HepG2 (cell line): ENCODE measurements around the gene ENTPD7. TPM values are rescaled to one million over a fixed set of nuclear protein-coding genes. Genes with fewer than 3 reads are reported as not detected.

Experiments used
- ATF5 ChIP-seq: sonication (generic); formaldehyde crosslinking; IDR thresholded peaks from 2 replicates; pipeline ENCODE4 v1.4.0; 2020; ENCODE audit warnings: mild to moderate bottlenecking, low read depth, missing genetic modification reagents
- FOXK2 ChIP-seq: fragments of 450-650 bp; IDR thresholded peaks from 2 replicates; pipeline ENCODE4 v1.6.1; 2016
- GLI4 ChIP-seq: sonication (generic); formaldehyde crosslinking; IDR thresholded peaks from 2 replicates; pipeline ENCODE4 v1.5.1; 2020; ENCODE audit warnings: missing genetic modification reagents, mild to moderate bottlenecking, moderate library complexity, borderline replicate concordance
- GMEB2 ChIP-seq: IDR thresholded peaks from 2 replicates; pipeline ENCODE4 v1.6.1; 2016; ENCODE audit warnings: missing biosample characterization, missing genetic modification reagents, low read depth
- HNF4A ChIP-seq: sonication (generic); formaldehyde crosslinking; IDR thresholded peaks from 2 replicates; pipeline ENCODE4 v1.4.0; 2020; ENCODE audit warnings: missing genetic modification reagents
- KLF16 ChIP-seq, 2 experiments: sonication (generic) in 1 of 2; formaldehyde crosslinking in 1 of 2; IDR thresholded peaks; 2 replicates each; pipeline versions ENCODE4 v1.6.1 to v1.8.0; 2016 to 2023; ENCODE audit warnings: missing genetic modification reagents in 2 of 2, missing compliant biosample characterization in 1 of 2
- NRL ChIP-seq: sonication (generic); formaldehyde crosslinking; IDR thresholded peaks from 2 replicates; pipeline ENCODE4 v1.5.0; 2020; ENCODE audit warnings: missing genetic modification reagents, mild to moderate bottlenecking, moderate library complexity, borderline replicate concordance
- PAF1 ChIP-seq: IDR thresholded peaks from 2 replicates; pipeline ENCODE4 v1.6.1; 2016; ENCODE audit warnings: missing genetic modification reagents, missing compliant biosample characterization
- RFX1 ChIP-seq: fragments of 450-650 bp; IDR thresholded peaks from 2 replicates; pipeline ENCODE4 v1.6.1; 2017
- SKI ChIP-seq: fragments of 450-650 bp; IDR thresholded peaks from one replicate; pipeline ENCODE4 v1.6.1; 2018; ENCODE audit warnings: mild to moderate bottlenecking; ENCODE audit not compliant: partially characterized antibody
- TEAD3 ChIP-seq: optimal IDR thresholded peaks from 2 replicates; pipeline ENCODE3; 2016; ENCODE audit warnings: borderline replicate concordance
- TMF1 ChIP-seq: sonication (generic); formaldehyde crosslinking; IDR thresholded peaks from 2 replicates; pipeline ENCODE4 v1.8.1; 2022; ENCODE audit warnings: low read depth, missing genetic modification reagents
- ZBTB8A ChIP-seq: sonication (generic); formaldehyde crosslinking; IDR thresholded peaks from 2 replicates; pipeline ENCODE4 v1.4.0; 2020; ENCODE audit warnings: mild to moderate bottlenecking, low read depth, missing genetic modification reagents, borderline replicate concordance
- ZFP82 ChIP-seq: sonication (generic); formaldehyde crosslinking; IDR thresholded peaks from 2 replicates; pipeline ENCODE4 v1.5.1; 2020; ENCODE audit warnings: mild to moderate bottlenecking, missing genetic modification reagents, borderline replicate concordance
- ZNF256 ChIP-seq: sonication (generic); formaldehyde crosslinking; conservative IDR thresholded peaks from 2 replicates; pipeline ENCODE4 v1.4.0; 2020; ENCODE audit warnings: missing genetic modification reagents
- ZNF296 ChIP-seq: sonication (generic); formaldehyde crosslinking; conservative IDR thresholded peaks from 2 replicates; pipeline ENCODE4 v1.5.0; 2020; ENCODE audit warnings: mild to moderate bottlenecking, missing genetic modification reagents
- ZNF431 ChIP-seq: sonication (generic); formaldehyde crosslinking; IDR thresholded peaks from 2 replicates; pipeline ENCODE4 v1.9.0; 2022; ENCODE audit warnings: missing genetic modification reagents, low read depth, mild to moderate bottlenecking, borderline replicate concordance
- ZNF550 ChIP-seq: sonication (generic); formaldehyde crosslinking; IDR thresholded peaks from 2 replicates; pipeline ENCODE4 v1.4.0; 2020; ENCODE audit warnings: mild to moderate bottlenecking, missing genetic modification reagents, borderline replicate concordance
- ZNF678 ChIP-seq: sonication (generic); formaldehyde crosslinking; IDR thresholded peaks from 2 replicates; pipeline ENCODE4 v1.4.0; 2020; ENCODE audit warnings: mild to moderate bottlenecking, missing genetic modification reagents
- ZSCAN20 ChIP-seq: sonication (generic); formaldehyde crosslinking; IDR thresholded peaks from 2 replicates; pipeline ENCODE4 v1.4.0; 2020; ENCODE audit warnings: missing genetic modification reagents, mild to moderate bottlenecking, borderline replicate concordance
- polyA plus RNA-seq, 8 experiments: library from polyadenylated mRNA; depleted of rRNA in 3 of 8; stranded (reverse) in 7 of 8; unstranded in 1 of 8; fragments of >200 nt; fragmentation: Illumina TruSeq in 4 of 8; extraction: Trizol in 4 of 8; gene quantifications; 2 replicates each; pipeline versions ENCODE4 v1.2.1 to v1.2.3, GENCODE V29; 2011 to 2016; ENCODE audit warnings: low read depth in 4 of 8, missing spikeins in 1 of 8, mixed read lengths in 1 of 8; ENCODE audit not compliant: insufficient read depth in 1 of 8
- total RNA-seq, 5 experiments: library from RNA; depleted of rRNA; stranded (reverse); fragments of >200 nt; fragmentation: Illumina TruSeq; extraction: Trizol; gene quantifications; 2 replicates each; pipeline ENCODE4 v1.2.3, GENCODE V29; 2016; ENCODE audit warnings: low read depth in 1 of 5
- TF ChIP-seq, protein P1 (sequence below): fragments of 450-650 bp; IDR thresholded peaks from 2 replicates; pipeline ENCODE4 v1.6.1; 2016
- TF ChIP-seq, protein P2 (sequence below): IDR thresholded peaks from 2 replicates; pipeline ENCODE4 v1.6.1; 2016; ENCODE audit warnings: low read depth, control low read depth

ENTPD7 gene
- total and polyA plus RNA-seq, 2 of the 13 experiments (the other 11 are each of a cell fraction or from before 2014, with no cell fraction given) = 7.6 to 36.5 TPM

DNA sequence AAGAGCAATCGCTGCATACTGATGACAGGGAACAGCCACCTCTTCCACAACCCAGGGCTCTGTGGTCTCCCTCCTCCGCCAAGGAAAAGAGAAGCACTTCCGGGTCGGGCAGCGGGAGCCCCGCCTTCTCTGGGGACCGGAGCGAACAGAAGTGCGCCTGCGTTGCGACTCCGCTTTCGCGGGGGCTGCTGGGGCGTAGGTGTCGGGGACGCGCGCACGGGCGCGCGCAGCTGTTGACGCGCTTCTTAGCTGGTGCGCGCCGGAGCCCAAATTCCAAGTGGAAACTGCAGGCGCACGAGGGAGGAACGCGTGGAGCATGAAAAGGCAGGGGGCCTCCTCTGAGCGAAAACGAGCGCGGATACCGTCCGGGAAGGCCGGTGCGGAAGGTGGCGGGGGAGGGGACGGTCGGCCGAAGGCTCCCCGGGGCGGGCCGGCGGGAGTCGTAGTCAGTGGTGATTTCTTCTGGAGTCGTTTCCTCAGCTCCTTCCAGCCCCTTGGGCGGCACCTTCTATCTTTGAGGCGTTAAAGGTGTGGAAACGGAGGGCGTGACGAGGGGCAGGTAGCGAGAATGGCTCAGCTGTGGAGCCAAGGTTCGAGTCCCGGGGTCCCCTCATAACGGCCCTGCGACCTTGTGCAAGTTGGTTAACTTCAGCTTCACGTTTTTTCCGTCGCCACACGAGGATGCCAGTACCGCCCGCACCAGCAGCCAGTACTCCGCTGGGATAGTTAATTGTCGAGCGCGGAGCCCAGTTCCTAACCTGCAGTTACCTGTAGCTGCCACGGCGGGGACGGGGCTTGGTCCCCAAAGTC lies 72.9 kb downstream of the ENTPD7 start, which contains the start of the genes COX15 and CUTC (continued):
- TF ChIP-seq ZNF256 (CRISPR knock-in tag) (no peak; the same call in 1 of the 2 replicates), NRL (CRISPR knock-in tag) (peak; percentile 86), ZBTB8A (CRISPR knock-in tag) (no peak), TEAD3 (peak; percentile 69), ZFP82 (CRISPR knock-in tag) (peak; percentile 83; the same call in 1 of the 2 replicates), ZSCAN20 (0 out of 2 replicates have a peak, but pooled peaks have one; percentile 37), RFX1 (no peak), ZNF550 (no peak), ZNF431 (0 out of 2 replicates have a peak, but pooled peaks have one; percentile 62), SKI (peak; percentile 10), ZNF678 (CRISPR knock-in tag) (0 out of 2 replicates have a peak, but pooled peaks have one; percentile 38), FOXK2 (no peak; the same call in 1 of the 2 replicates), TMF1 (CRISPR knock-in tag) (peak; percentile 79), GMEB2 (CRISPR knock-in tag) (0 out of 2 replicates have a peak, but pooled peaks have one; percentile 25), PAF1 (CRISPR knock-in tag) (no peak), GLI4 (CRISPR knock-in tag) (0 out of 2 replicates have a peak, but pooled peaks have one; percentile 30), ATF5 (CRISPR knock-in tag) (no peak), ZNF296 (no peak), KLF16 (CRISPR knock-in tag; IDR thresholded peaks at IDR 0.05) (peak in 1 of 2 experiments; percentile 83; a peak in 3 of 4 replicates), HNF4A (peak; percentile 40)
- TF ChIP-seq, protein P1, sequence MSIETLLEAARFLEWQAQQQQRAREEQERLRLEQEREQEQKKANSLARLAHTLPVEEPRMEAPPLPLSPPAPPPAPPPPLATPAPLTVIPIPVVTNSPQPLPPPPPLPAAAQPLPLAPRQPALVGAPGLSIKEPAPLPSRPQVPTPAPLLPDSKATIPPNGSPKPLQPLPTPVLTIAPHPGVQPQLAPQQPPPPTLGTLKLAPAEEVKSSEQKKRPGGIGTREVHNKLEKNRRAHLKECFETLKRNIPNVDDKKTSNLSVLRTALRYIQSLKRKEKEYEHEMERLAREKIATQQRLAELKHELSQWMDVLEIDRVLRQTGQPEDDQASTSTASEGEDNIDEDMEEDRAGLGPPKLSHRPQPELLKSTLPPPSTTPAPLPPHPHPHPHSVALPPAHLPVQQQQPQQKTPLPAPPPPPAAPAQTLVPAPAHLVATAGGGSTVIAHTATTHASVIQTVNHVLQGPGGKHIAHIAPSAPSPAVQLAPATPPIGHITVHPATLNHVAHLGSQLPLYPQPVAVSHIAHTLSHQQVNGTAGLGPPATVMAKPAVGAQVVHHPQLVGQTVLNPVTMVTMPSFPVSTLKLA = peak; percentile 63
- TF ChIP-seq, protein P2, sequence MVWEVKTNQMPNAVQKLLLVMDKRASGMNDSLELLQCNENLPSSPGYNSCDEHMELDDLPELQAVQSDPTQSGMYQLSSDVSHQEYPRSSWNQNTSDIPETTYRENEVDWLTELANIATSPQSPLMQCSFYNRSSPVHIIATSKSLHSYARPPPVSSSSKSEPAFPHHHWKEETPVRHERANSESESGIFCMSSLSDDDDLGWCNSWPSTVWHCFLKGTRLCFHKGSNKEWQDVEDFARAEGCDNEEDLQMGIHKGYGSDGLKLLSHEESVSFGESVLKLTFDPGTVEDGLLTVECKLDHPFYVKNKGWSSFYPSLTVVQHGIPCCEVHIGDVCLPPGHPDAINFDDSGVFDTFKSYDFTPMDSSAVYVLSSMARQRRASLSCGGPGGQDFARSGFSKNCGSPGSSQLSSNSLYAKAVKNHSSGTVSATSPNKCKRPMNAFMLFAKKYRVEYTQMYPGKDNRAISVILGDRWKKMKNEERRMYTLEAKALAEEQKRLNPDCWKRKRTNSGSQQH = 0 out of 2 replicates have a peak, but pooled peaks have one; percentile 24
